A673 (cell line): ENCODE results near the gene JAKMIP1.

Source experiments
- CTCF ChIP-seq: fragments of 300-800, 200-600 bp; sonication (generic); conservative IDR thresholded peaks from 2 replicates; pipeline ENCODE4 v1.5.1; 2017; ENCODE audit warnings: low read depth, mild to moderate bottlenecking, antibody characterized with exemption, low read length, moderate library complexity, mixed read lengths
- EZH2 ChIP-seq: fragments of 200-600 bp; sonication (generic); IDR thresholded peaks from 2 replicates; pipeline ENCODE4 v1.6.1; 2017; ENCODE audit warnings: borderline replicate concordance, low read depth, mild to moderate bottlenecking, mixed read lengths, antibody characterized with exemption, low read length; ENCODE audit not compliant: poor library complexity, severe bottlenecking

GRCh38 chr4:6001680-6002491 is 198.5 kb downstream of the JAKMIP1 start:
- TF ChIP-seq EZH2 (no peak), CTCF (no peak)
